K562 (cell line): ENCODE results near the gene ZFP57. TPM values are rescaled to one million over a fixed set of nuclear protein-coding genes. Genes with fewer than 3 reads are reported as not detected.

ENCODE experiments used
- ARID1B ChIP-seq: fragments of 450-650 bp; IDR thresholded peaks from 2 replicates; pipeline ENCODE4 v1.6.1; 2016; ENCODE audit warnings: antibody characterized with exemption, mild to moderate bottlenecking, inconsistent platforms
- BACH1 ChIP-seq: fragments of 200-800 bp; sonication (Bioruptor generic); IDR thresholded peaks from 2 replicates; pipeline ENCODE4 v1.6.1; 2016; ENCODE audit warnings: missing genetic modification characterization, missing compliant biosample characterization
- CHD4 ChIP-seq: fragments of 200-600 bp; sonication (generic); IDR thresholded peaks from 3 replicates; pipeline ENCODE4 v1.6.1; 2012; ENCODE audit warnings: low read depth, mild to moderate bottlenecking, mixed read lengths, low read length, inconsistent platforms; ENCODE audit not compliant: insufficient read depth, insufficient replicate concordance, poor library complexity, severe bottlenecking
- ETS2 ChIP-seq: IDR thresholded peaks from 2 replicates; pipeline ENCODE4 v1.6.1; 2016; ENCODE audit warnings: borderline replicate concordance, missing genetic modification characterization, mild to moderate bottlenecking, moderate library complexity, missing compliant biosample characterization; ENCODE audit not compliant: poor library complexity, severe bottlenecking
- KAT2B ChIP-seq: IDR thresholded peaks from one replicate; pipeline ENCODE4 v1.6.1; 2012; ENCODE audit warnings: low read depth, mild to moderate bottlenecking, control low read depth, inconsistent platforms, low read length, moderate library complexity
- KDM5B ChIP-seq: fragments of 200-600 bp; sonication (generic); IDR thresholded peaks from 2 replicates; pipeline ENCODE4 v1.6.1; 2012; ENCODE audit warnings: low read depth, mild to moderate bottlenecking, moderate library complexity, low read length, control low read depth, inconsistent platforms; ENCODE audit not compliant: insufficient replicate concordance
- MTA1 ChIP-seq: fragments of 450-650 bp; IDR thresholded peaks from 2 replicates; pipeline ENCODE4 v1.6.1; 2017; ENCODE audit warnings: borderline replicate concordance
- MYC ChIP-seq, 2 experiments: fragments of 250-450 bp in 1 of 2; sonication (Bioruptor Pico) in 1 of 2; IDR thresholded peaks; 2 replicates each; pipeline versions ENCODE4 v1.5.1 to v1.6.1; 2012 to 2021; ENCODE audit warnings: low read depth in 2 of 2, borderline replicate concordance in 1 of 2, improper control_type of control experiment in 1 of 2, low read length in 1 of 2, mild to moderate bottlenecking in 1 of 2, moderate library complexity in 1 of 2
- PPARD ChIP-seq: fragments of 250-450 bp; sonication (Bioruptor Pico); IDR thresholded peaks from 2 replicates; pipeline ENCODE4 v1.8.0; 2022; ENCODE audit warnings: inconsistent platforms, mild to moderate bottlenecking, moderate library complexity
- SIX5 ChIP-seq, 2 experiments: IDR thresholded peaks; 2 replicates each; pipeline ENCODE4 v1.6.1; 2011; ENCODE audit warnings: low read length in 2 of 2, borderline replicate concordance in 1 of 2, low read depth in 1 of 2, mild to moderate bottlenecking in 1 of 2, moderate library complexity in 1 of 2; ENCODE audit not compliant: insufficient read depth in 1 of 2
- SRF ChIP-seq, 2 experiments: fragments of 250-450, 450-650 bp in 1 of 2; sonication (Bioruptor Pico) in 1 of 2; sonication (generic) in 1 of 2; formaldehyde crosslinking; IDR thresholded peaks; 2 replicates each; pipeline versions ENCODE4 v1.5.0 to v1.5.1; 2020 to 2022; ENCODE audit warnings: mild to moderate bottlenecking in 1 of 2, missing genetic modification reagents in 1 of 2
- ZFX ChIP-seq: sonication (generic); formaldehyde crosslinking; IDR thresholded peaks from 2 replicates; pipeline ENCODE4 v1.8.0; 2022; ENCODE audit warnings: mild to moderate bottlenecking, missing genetic modification reagents, moderate library complexity
- polyA plus RNA-seq, 8 experiments: library from polyadenylated mRNA; depleted of rRNA in 4 of 8; stranded (reverse) in 5 of 8; unstranded in 3 of 8; fragments of >200 nt; fragmentation: Nextera tagmentation in 2 of 8; fragmentation: Illumina TruSeq in 1 of 8; extraction: Ambion mirVana in 2 of 8; extraction: Trizol in 1 of 8; gene quantifications; 2 replicates each; pipeline versions ENCODE4 v1.2.1 to v1.2.3, GENCODE V29; 2011 to 2014; ENCODE audit warnings: inconsistent platforms in 1 of 8, missing spikeins in 1 of 8
- total RNA-seq, 7 experiments: library from RNA; depleted of rRNA in 6 of 7; stranded (reverse); fragments of >200 nt in 6 of 7; fragmentation: Illumina TruSeq in 2 of 7; extraction: Trizol in 2 of 7; gene quantifications; 2 replicates each; pipeline versions ENCODE4 v1.2.1 to v1.2.3, GENCODE V29; 2011 to 2021; ENCODE audit warnings: low replicate concordance in 1 of 7
- TF ChIP-seq, protein P1 (sequence below): fragments of 250-450 bp; sonication (Bioruptor Pico); IDR thresholded peaks from 2 replicates; pipeline ENCODE4 v1.4.0; 2020; ENCODE audit warnings: mild to moderate bottlenecking, moderate library complexity
- TF ChIP-seq, protein P2 (sequence below): sonication (generic); formaldehyde crosslinking; IDR thresholded peaks from 2 replicates; pipeline ENCODE4 v1.8.0; 2022; ENCODE audit warnings: mild to moderate bottlenecking, missing genetic modification reagents
- TF ChIP-seq, protein P3 (sequence below): sonication (generic); formaldehyde crosslinking; IDR thresholded peaks from 2 replicates; pipeline ENCODE4 v1.9.0; 2022; ENCODE audit warnings: mild to moderate bottlenecking, missing genetic modification reagents
- TF ChIP-seq, protein P4 (sequence below): fragments of 450-650 bp; formaldehyde crosslinking; IDR thresholded peaks from 2 replicates; pipeline ENCODE4 v1.4.0; 2020; ENCODE audit warnings: mild to moderate bottlenecking, moderate library complexity
- TF ChIP-seq, protein P5 (sequence below): sonication (generic); formaldehyde crosslinking; IDR thresholded peaks from 2 replicates; pipeline ENCODE4 v1.8.1; 2023; ENCODE audit warnings: mild to moderate bottlenecking, missing genetic modification reagents

The ZFP57 gene
- total and polyA plus RNA-seq, 9 of the 15 experiments (the other 6 are each of a cell fraction or from before 2014, with no cell fraction given) = 0.04 to 0.28 (median 0.13) TPM

DNA sequence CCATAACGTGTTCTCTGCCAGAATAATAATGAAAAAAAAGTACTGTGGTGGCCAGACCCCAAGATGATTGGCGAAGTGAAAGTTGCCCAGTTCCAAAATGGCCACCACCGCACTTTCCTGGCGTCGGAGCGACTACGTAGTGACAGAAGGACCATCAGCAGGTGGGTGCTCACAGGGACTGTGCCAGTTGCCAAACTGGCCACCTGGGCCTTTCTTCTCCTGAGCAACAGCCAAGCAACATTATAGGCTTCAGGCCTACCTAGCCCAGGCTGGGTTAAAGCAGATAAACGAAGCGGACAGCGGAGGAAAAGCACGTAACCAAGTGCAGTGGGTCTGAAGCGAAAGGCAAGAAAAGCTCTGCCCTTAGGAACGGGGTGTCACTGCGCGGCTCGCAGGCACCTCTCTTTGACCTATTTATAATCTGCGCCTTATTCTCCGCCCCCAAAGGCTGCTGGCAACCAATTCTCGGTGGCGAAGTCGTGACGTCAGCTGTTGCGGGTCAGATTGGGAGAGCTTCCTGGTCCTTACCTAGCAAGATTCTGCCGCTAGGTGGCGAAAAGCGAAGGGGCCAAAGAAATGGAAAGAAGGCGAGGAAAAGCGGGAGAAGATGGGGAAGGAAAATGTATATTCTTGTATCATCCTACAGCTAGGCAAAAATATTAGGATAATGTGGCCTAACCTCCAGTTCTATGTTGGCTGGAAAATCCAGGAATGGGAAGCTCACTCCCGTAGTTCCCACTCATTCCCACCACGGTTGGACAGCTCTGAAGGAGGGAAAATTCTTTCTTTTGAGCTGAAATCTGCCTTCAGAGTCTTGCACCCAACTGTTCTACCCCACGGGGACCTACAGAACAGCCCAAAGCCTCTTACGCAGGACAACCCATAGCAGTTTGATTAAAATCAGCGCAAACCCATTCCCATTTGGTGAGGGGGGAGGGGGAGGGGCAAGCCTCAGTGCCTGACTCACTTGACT lies 31.0 kb downstream of the ZFP57 start (continued):
- TF ChIP-seq, protein P1, sequence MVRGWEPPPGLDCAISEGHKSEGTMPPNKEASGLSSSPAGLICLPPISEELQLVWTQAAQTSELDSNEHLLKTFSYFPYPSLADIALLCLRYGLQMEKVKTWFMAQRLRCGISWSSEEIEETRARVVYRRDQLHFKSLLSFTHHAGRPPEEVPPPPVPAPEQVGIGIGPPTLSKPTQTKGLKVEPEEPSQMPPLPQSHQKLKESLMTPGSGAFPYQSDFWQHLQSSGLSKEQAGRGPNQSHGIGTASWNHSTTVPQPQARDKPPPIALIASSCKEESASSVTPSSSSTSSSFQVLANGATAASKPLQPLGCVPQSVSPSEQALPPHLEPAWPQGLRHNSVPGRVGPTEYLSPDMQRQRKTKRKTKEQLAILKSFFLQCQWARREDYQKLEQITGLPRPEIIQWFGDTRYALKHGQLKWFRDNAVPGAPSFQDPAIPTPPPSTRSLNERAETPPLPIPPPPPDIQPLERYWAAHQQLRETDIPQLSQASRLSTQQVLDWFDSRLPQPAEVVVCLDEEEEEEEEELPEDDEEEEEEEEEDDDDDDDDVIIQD = no peak
- TF ChIP-seq BACH1 (tag) (no peak), MTA1 (peak; percentile 92), KAT2B (no peak), KDM5B (peak; percentile 79), CHD4 (no peak), MYC (IDR thresholded peaks at IDR 0.05; ENCODE audit: low read depth, low read length) (no peak), MYC (CRISPR knock-in tag; IDR thresholded peaks at IDR 0.05; ENCODE audit: borderline replicate concordance, low read depth) (no peak), ARID1B (no peak), PPARD (CRISPR knock-in tag) (no peak), SRF (CRISPR knock-in tag; IDR thresholded peaks at IDR 0.05) (no peak), ZFX (CRISPR knock-in tag) (peak; percentile 35), ETS2 (tag) (no peak), SIX5 (IDR thresholded peaks at IDR 0.05; ENCODE audit: borderline replicate concordance in 1 of 2, insufficient read depth in 1 of 2, low read depth in 1 of 2, low read length in 2 of 2) (0 out of 4 replicates have a peak, but pooled peaks of 1 of the 2 experiments have one; percentile 28)
- TF ChIP-seq, protein P2, sequence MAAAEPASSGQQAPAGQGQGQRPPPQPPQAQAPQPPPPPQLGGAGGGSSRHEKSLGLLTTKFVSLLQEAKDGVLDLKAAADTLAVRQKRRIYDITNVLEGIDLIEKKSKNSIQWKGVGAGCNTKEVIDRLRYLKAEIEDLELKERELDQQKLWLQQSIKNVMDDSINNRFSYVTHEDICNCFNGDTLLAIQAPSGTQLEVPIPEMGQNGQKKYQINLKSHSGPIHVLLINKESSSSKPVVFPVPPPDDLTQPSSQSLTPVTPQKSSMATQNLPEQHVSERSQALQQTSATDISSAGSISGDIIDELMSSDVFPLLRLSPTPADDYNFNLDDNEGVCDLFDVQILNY = no peak
- TF ChIP-seq, protein P3, sequence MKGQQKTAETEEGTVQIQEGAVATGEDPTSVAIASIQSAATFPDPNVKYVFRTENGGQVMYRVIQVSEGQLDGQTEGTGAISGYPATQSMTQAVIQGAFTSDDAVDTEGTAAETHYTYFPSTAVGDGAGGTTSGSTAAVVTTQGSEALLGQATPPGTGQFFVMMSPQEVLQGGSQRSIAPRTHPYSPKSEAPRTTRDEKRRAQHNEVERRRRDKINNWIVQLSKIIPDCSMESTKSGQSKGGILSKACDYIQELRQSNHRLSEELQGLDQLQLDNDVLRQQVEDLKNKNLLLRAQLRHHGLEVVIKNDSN = no peak
- TF ChIP-seq, protein P4, sequence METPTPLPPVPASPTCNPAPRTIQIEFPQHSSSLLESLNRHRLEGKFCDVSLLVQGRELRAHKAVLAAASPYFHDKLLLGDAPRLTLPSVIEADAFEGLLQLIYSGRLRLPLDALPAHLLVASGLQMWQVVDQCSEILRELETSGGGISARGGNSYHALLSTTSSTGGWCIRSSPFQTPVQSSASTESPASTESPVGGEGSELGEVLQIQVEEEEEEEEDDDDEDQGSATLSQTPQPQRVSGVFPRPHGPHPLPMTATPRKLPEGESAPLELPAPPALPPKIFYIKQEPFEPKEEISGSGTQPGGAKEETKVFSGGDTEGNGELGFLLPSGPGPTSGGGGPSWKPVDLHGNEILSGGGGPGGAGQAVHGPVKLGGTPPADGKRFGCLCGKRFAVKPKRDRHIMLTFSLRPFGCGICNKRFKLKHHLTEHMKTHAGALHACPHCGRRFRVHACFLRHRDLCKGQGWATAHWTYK (CRISPR knock-in tag) = 0 out of 2 replicates have a peak, but pooled peaks have one; percentile 56
- TF ChIP-seq, protein P5, sequence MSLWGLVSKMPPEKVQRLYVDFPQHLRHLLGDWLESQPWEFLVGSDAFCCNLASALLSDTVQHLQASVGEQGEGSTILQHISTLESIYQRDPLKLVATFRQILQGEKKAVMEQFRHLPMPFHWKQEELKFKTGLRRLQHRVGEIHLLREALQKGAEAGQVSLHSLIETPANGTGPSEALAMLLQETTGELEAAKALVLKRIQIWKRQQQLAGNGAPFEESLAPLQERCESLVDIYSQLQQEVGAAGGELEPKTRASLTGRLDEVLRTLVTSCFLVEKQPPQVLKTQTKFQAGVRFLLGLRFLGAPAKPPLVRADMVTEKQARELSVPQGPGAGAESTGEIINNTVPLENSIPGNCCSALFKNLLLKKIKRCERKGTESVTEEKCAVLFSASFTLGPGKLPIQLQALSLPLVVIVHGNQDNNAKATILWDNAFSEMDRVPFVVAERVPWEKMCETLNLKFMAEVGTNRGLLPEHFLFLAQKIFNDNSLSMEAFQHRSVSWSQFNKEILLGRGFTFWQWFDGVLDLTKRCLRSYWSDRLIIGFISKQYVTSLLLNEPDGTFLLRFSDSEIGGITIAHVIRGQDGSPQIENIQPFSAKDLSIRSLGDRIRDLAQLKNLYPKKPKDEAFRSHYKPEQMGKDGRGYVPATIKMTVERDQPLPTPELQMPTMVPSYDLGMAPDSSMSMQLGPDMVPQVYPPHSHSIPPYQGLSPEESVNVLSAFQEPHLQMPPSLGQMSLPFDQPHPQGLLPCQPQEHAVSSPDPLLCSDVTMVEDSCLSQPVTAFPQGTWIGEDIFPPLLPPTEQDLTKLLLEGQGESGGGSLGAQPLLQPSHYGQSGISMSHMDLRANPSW (CRISPR knock-in tag) = no peak
